Mucosa of rectum (tissue), 2 donors: ENCODE data around the gene PARP15.
"Not testable (repeated sequence)": the region's sequence is repeated elsewhere in the genome, so short reads cannot be mapped to it uniquely, and the experiment has no call there.

Source experiments
- H3K27ac ChIP-seq, 2 donors: one replicate each; pipeline ENCODE4 v1.7.0; 2013; ENCODE audit warnings: inconsistent platforms in 2 of 2, low read depth in 2 of 2, low read length in 2 of 2
- H3K27me3 ChIP-seq, 2 donors: one replicate each; pipeline ENCODE4 v1.7.0; 2013; ENCODE audit warnings: low read length in 2 of 2; ENCODE audit not compliant: control insufficient read depth in 2 of 2, insufficient read depth in 2 of 2
- H3K36me3 ChIP-seq, 2 donors: one replicate each; pipeline ENCODE4 v1.7.0; 2013; ENCODE audit warnings: low read length in 2 of 2; ENCODE audit not compliant: control insufficient read depth in 2 of 2, insufficient read depth in 2 of 2
- H3K4me1 ChIP-seq, 2 donors: one replicate each; pipeline ENCODE4 v1.7.0; 2013; ENCODE audit warnings: low read length in 2 of 2, mild to moderate bottlenecking in 1 of 2; ENCODE audit not compliant: control insufficient read depth in 2 of 2, insufficient read depth in 2 of 2
- H3K4me3 ChIP-seq, 2 donors: one replicate each; pipeline ENCODE4 v1.7.0; 2013; ENCODE audit warnings: low read length in 2 of 2
- H3K9ac ChIP-seq, 2 donors: one replicate each; pipeline ENCODE4 v1.7.0; 2013; ENCODE audit warnings: low read length in 2 of 2, low read depth in 1 of 2, mild to moderate bottlenecking in 1 of 2
- H3K9me3 ChIP-seq, 2 donors: one replicate each; pipeline ENCODE4 v1.7.0; 2013; ENCODE audit warnings: low read length in 2 of 2; ENCODE audit not compliant: control insufficient read depth in 2 of 2
- donor health status: healthy.
- donor health status: Normal muscosa, but diverticular disease.

Gene PARP15

DNA sequence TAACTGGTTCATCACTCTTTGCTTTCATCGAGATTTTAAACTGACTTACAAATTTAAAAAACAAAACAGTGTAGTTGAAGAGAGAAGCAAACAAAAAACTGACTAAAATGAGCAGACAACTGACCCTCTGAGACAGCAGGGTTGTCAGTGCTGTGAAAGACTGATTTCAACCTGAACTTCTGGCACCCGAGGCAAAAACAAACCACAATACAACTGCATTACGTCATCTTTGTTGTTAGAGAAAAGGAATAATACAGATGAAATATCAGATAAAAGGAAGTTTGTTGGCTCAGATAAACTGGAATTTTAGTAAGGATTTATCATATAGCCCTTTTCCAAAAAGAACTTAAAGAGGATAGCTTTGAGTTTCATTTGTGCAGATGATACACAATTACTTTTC lies 51.1 kb downstream of the PARP15 start:
- no peak overlapping the region for H3K4me3 ChIP-seq
- H3K9me3 ChIP-seq, result no peaks in the 10 kb centered on the region
- H3K9ac ChIP-seq, result no peak overlapping the region
- no peaks in the 10 kb centered on the region for H3K27me3 ChIP-seq
- H3K4me1 ChIP-seq, result no peaks in the 10 kb centered on the region
- H3K27ac ChIP-seq, result no peak overlapping the region
- H3K36me3 ChIP-seq, result no peaks in the 10 kb centered on the region

DNA sequence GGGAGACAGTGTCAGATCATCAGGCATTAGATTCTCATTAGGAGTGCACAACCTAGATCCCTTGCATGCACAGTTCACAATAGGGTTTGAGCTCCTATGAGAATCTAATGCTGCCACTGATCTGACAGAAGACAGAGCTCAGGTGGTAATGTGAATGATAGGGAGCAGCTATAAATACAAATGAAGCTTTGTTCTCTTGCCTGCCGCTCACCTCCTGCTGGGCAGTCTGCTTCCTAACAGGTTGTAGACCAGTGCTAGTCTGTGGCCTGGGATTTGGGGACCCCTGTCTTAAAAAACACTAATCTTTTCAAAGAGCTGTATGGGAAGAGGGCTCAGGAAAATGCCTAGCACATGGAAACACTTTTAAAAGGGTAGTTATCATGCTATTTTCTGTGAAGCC lies 52.3 kb downstream of the PARP15 start:
- no peaks in the 10 kb centered on the region for H3K9me3 ChIP-seq
- H3K27me3 ChIP-seq, result no peaks in the 10 kb centered on the region
- no peaks in the 10 kb centered on the region for H3K4me1 ChIP-seq
- no peak overlapping the region for H3K9ac ChIP-seq
- H3K36me3 ChIP-seq, result no peaks in the 10 kb centered on the region
- H3K27ac ChIP-seq, result no peak overlapping the region
- H3K4me3 ChIP-seq, result no peak overlapping the region

DNA sequence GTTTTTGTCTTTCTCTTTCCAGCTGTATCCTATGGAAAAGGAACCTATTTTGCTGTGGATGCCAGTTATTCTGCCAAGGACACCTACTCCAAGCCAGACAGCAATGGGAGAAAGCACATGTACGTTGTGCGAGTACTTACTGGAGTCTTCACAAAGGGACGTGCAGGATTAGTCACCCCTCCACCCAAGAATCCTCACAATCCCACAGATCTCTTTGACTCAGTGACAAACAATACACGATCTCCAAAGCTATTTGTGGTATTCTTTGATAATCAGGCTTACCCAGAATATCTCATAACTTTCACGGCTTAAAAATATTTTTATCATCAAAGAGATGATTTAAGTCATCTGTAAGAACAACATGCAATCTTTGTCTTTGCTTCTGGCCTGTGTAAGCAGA lies 58.3 kb downstream of the PARP15 start:
- Histone ChIP-seq H3K9me3 (no peaks in the 10 kb centered on the region), H3K4me1 (no peaks in the 10 kb centered on the region), H3K36me3 (no peaks in the 10 kb centered on the region), H3K9ac (no peak overlapping the region), H3K27me3 (no peaks in the 10 kb centered on the region), H3K4me3 (no peak overlapping the region), H3K27ac (no peak overlapping the region)

DNA sequence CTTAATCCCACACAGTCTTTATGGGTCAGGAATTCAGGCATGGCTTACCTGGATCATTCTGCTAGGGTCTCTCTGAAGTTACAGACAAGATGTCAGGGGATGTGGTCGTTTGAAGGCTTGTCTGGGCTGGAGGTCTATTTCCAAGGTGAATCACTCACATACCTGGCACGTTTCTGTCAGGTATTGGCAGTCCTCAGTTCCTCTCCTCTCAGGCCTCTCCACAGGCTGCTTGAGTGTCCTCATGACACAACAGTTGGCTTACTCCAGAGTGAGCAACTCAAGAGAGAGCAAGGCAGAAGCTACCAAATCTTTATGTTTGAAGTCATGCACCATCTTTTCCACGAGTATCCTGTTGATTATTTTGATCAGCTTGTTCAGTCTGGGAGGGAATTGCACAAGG lies 59.2 kb downstream of the PARP15 start:
- Histone ChIP-seq H3K27ac (no peak overlapping the region), H3K4me3 (no peak overlapping the region), H3K4me1 (no peaks in the 10 kb centered on the region), H3K36me3 (no peaks in the 10 kb centered on the region), H3K9me3 (no peaks in the 10 kb centered on the region), H3K27me3 (no peaks in the 10 kb centered on the region), H3K9ac (no peak overlapping the region)

DNA sequence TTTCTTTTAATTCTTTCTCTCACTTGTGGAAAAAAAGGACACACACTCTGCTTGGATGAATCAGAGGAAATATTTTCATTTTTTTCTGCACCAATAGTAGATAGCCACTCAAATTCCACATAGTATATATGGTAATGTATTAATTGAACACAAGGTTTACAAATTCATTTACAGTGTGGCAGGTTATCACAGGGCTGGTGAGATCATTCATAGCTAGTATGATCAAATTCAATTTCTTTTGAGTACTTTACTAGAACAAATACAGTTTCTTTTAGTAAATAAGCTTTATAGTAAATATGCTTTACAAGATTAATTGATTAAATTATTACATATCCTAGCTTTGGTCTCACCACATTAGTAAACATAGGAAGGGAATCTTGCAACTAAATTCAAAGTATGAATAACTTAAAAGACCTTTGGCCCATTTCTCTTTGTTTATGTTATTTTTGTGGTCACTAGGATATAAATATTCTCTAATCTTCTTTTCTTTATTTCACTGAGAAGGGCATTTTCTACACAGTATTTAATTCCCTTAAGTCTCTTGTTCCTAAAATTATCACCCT lies 63.1 kb downstream of the PARP15 start:
- H3K4me3 ChIP-seq, result no peak overlapping the region
- H3K9me3 ChIP-seq, result no peaks in the 10 kb centered on the region
- no peaks in the 10 kb centered on the region for H3K36me3 ChIP-seq
- H3K4me1 ChIP-seq, result no peaks in the 10 kb centered on the region
- H3K27me3 ChIP-seq, result no peaks in the 10 kb centered on the region
- H3K27ac ChIP-seq, result no peak overlapping the region
- H3K9ac ChIP-seq, result no peak overlapping the region

DNA sequence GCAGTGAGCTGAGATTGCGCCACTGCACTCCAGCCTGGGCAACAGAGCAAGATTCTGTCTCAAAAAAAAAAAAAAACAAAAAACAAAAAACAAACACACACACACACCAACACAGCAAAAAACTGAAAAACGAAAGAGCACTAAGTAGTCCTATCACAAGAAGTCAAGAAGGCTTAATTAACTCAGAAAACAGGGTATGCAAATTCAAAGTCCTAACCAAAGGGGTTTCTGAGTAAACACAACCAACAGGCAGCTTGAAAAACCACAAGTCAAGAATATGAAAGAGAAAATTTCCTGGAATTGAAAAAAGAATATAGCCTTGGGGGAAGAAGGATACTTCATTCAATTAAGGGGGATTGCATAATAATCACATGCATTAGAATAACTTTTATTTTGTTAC lies 65.5 kb downstream of the PARP15 start:
- H3K9ac ChIP-seq, result no peak overlapping the region
- no peaks in the 10 kb centered on the region for H3K9me3 ChIP-seq
- no peaks in the 10 kb centered on the region for H3K4me1 ChIP-seq
- H3K4me3 ChIP-seq, result no peak overlapping the region
- H3K27me3 ChIP-seq, result no peaks in the 10 kb centered on the region
- no peak overlapping the region for H3K27ac ChIP-seq
- H3K36me3 ChIP-seq, result no peaks in the 10 kb centered on the region

DNA sequence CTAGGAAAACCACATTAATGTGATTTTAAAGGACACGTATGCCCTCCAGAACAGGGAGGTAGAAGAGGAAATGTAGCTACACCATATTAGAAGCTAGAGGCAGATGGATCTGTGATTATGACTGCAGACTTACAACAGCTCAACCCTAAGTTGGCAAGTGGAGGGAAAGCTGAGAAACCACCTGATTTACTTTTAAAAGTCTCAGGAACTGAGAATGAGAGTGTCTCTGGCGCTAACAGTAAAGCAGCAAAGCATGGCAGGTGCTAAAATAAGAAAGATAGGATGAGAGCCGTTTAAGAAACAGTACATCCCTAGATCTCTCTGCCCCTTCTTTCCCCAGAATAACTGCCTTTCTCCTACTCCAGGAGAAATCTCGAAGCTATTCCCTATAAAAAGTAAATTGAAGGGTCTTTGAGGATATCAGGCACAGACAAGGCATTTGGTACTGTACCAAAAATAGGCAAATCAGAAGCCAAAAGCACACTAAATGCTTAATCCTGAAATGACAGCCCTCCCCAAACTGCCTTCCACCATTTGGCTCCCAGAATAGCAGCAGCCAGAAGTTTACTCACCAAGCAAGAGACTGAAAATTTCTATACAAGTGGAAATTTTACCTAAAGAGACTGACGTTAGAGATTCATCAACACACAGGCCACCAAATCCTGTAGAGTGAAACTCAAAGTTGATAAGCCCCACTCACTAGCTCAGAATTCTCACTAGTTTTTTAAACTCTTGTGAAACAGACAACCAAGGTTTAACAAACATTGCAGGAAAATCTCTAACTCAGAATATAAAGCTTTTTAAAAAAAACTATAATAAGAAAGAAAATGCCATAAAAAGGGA lies 68.9 kb downstream of the PARP15 start:
- Histone ChIP-seq H3K4me1 (no peaks in the 10 kb centered on the region), H3K9ac (peak overlapping the region in 1 of 2 donors; percentile 2), H3K27ac (no peak overlapping the region), H3K9me3 (no peaks in the 10 kb centered on the region), H3K27me3 (no peaks in the 10 kb centered on the region), H3K4me3 (peak overlapping the region in 1 of 2 donors; percentile 39), H3K36me3 (no peaks in the 10 kb centered on the region)

DNA sequence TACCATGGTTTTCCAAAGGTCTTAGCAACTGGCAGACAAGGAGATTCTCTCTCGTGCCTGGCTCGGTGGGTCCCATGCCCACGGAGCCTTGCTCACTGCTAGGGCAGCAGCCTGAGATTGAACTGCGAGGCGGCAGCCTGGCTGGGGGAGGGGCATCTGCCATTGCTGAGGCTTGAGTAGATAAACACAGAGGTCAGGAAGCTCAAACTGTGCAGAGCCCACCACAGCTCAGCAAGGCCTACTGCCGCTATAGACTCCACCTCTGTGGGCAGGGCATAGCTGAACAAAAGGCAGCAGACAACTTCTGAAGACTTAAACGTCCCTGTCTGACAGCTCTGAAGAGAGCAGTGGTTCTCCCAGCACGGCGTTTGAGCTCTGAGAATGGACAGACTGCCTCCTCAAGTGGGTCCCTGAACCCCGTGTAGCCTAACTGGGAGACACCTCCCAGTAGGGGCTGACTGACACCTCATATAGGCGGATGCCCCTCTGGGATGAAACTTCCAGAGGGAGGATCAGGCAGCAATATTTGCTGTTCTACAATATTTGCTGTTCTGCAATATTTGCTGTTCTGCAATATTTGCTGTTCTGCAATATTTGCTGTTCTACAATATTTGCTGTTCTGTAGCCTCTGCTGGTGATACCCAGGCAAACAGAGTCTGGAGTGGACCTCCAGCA lies 73.9 kb downstream of the PARP15 start:
- not testable (repeated sequence) for H3K27me3 ChIP-seq, H3K36me3 ChIP-seq, H3K27ac ChIP-seq, H3K4me3 ChIP-seq, H3K4me1 ChIP-seq, H3K9ac ChIP-seq, H3K9me3 ChIP-seq

DNA sequence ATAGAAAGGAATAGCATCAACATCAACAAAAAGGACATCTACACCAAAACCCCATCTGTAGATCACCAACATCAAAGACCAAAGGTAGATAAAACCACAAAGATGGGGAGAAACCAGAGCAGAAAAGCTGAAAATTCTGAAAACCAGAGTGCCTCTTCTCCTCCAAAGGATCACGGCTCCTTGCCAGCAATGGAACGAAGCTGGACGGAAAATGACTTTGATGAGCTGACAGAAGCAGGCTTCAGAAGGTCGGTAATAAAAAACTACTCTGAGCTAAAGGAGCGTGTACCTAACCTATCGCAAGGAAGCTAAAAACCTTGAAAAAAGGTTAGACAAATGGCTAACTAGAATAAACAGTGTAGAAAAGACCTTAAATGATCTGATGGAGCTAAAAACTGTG lies 74.5 kb downstream of the PARP15 start:
- H3K4me1 ChIP-seq, H3K27ac ChIP-seq, H3K9me3 ChIP-seq: not testable (repeated sequence)

DNA sequence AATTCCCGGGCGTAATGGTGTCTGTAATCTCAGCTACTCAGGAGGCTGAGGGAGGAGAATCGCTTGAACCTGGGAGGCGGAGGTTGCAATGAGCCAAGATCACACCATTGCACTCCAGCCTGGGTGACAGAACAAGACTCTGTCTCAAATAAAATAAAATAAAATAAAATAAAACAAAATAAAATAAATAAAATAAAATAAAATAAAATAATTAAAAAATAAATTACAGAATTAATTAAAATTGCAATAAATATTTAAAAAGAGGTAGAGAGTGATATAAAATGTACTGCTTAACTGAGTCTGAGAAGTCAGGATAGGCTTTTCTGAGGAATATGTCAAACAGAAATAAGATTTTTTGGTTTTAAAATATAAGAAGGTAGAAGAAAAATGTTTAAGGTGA lies 80.9 kb downstream of the PARP15 start:
- not testable (repeated sequence) for H3K9ac ChIP-seq, H3K4me3 ChIP-seq, H3K36me3 ChIP-seq, H3K9me3 ChIP-seq, H3K27me3 ChIP-seq, H3K27ac ChIP-seq, H3K4me1 ChIP-seq

More for the DNA sequence above, 74.5 kb downstream of the PARP15 start:
- not testable (repeated sequence) for H3K9ac ChIP-seq, H3K4me3 ChIP-seq, H3K27me3 ChIP-seq, H3K36me3 ChIP-seq
